ENCODE measurements around the gene FSHR. TPM values are rescaled to one million over a fixed set of nuclear protein-coding genes. Genes with fewer than 3 reads are reported as not detected.

FSHR gene
- total RNA-seq, 1 experiment from 2014 or later, result not detected

GRCh38 chr2:48952614-48953013 lies 201.7 kb downstream of the FSHR start:
- Mint-ChIP-seq H3K4me3 (ENCODE audit: unreplicated experiment) (no peak overlapping the region), H3K9me3 (ENCODE audit: unreplicated experiment) (no peaks in the 10 kb centered on the region), H3K27ac (ENCODE audit: low read depth, unreplicated experiment) (no peak overlapping the region), H3K36me3 (ENCODE audit: insufficient read depth, unreplicated experiment) (no peaks in the 10 kb centered on the region), H3K4me1 (ENCODE audit: insufficient read depth, unreplicated experiment) (no peaks in the 10 kb centered on the region), H3K27me3 (ENCODE audit: insufficient read depth, unreplicated experiment) (peaks cover 8% of the 10 kb centered on the region)
- no peak for DNase-seq (ENCODE audit: unreplicated experiment)
- CTCF ChIA-PET, result interaction anchor here (0.6 to 1.1 kb wide), 4 partner anchors 9 to 443 kb away, joined by 3 to 4 read pairs (median 3); no protein-coding TSS in a partner anchor
- intact Hi-C loops (cut with micrococcal nuclease), result no loop called here
- no TSS peak for BruUV-seq (replicated peaks)
- TF ChIP-seq CTCF (IDR thresholded peaks at IDR 0.05; ENCODE audit: unreplicated experiment), result no peak
- POLR2A ChIA-PET, result no interaction called here

GRCh38 chr2:48952143-48952542 lies 202.2 kb downstream of the FSHR start:
- no peaks in the 10 kb centered on the region for H3K9me3 Mint-ChIP-seq (ENCODE audit: unreplicated experiment)
- H3K4me1 Mint-ChIP-seq (ENCODE audit: insufficient read depth, unreplicated experiment), result no peaks in the 10 kb centered on the region
- POLR2A ChIA-PET, result no interaction called here
- H3K27me3 Mint-ChIP-seq (ENCODE audit: insufficient read depth, unreplicated experiment), result peaks cover 3% of the 10 kb centered on the region
- intact Hi-C loops (cut with micrococcal nuclease), result no loop called here
- CTCF ChIA-PET, result interaction anchor here (0.6 to 1.1 kb wide), 2 partner anchors 8 to 443 kb away, joined by 3 read pairs; no protein-coding TSS in a partner anchor
- H3K36me3 Mint-ChIP-seq (ENCODE audit: insufficient read depth, unreplicated experiment), result no peaks in the 10 kb centered on the region
- no peak overlapping the region for H3K4me3 Mint-ChIP-seq (ENCODE audit: unreplicated experiment)
- BruUV-seq (replicated peaks), result no TSS peak
- no peak for TF ChIP-seq CTCF (IDR thresholded peaks at IDR 0.05; ENCODE audit: unreplicated experiment)
- DNase-seq (ENCODE audit: unreplicated experiment), result no peak
- no peak overlapping the region for H3K27ac Mint-ChIP-seq (ENCODE audit: low read depth, unreplicated experiment)

GRCh38 chr2:48948400-48949125 lies 205.8 kb downstream of the FSHR start:
- CTCF ChIA-PET, result interaction anchor here (0.6 to 1.2 kb wide), 13 partner anchors 12 to 1543 kb away, joined by 3 to 4 read pairs (median 3); no protein-coding TSS in a partner anchor

More at GRCh38 chr2:48948400-48949125, 205.8 kb downstream of the FSHR start:
- Mint-ChIP-seq H3K27ac (ENCODE audit: low read depth, unreplicated experiment) (no peak overlapping the region), H3K9me3 (ENCODE audit: unreplicated experiment) (no peaks in the 10 kb centered on the region), H3K4me3 (ENCODE audit: unreplicated experiment) (no peak overlapping the region), H3K4me1 (ENCODE audit: insufficient read depth, unreplicated experiment) (no peaks in the 10 kb centered on the region), H3K36me3 (ENCODE audit: insufficient read depth, unreplicated experiment) (no peaks in the 10 kb centered on the region), H3K27me3 (ENCODE audit: insufficient read depth, unreplicated experiment) (no peaks in the 10 kb centered on the region)
- intact Hi-C loops (cut with micrococcal nuclease), result loop anchor here (5.0 to 10.0 kb wide), 3 partner anchors 144 to 739 kb away; no protein-coding TSS in a partner anchor
- no peak for TF ChIP-seq CTCF (IDR thresholded peaks at IDR 0.05; ENCODE audit: unreplicated experiment)
- POLR2A ChIA-PET, result no interaction called here
- no peak for DNase-seq (ENCODE audit: unreplicated experiment)
- BruUV-seq (replicated peaks), result no TSS peak

Measured in MCF 10A (cell line).